Liver (tissue), 3 donors: Measurements from ENCODE around the gene ARPC5.

Experiments used
- CTCF ChIP-seq: fragments of 150-350 bp; IDR thresholded peaks from 2 replicates; pipeline ENCODE4 v1.5.1; 2017; ENCODE audit warnings: improper control_type of control experiment, low read depth, low read length; ENCODE audit not compliant: missing input control
- GABPA ChIP-seq, 2 donors: IDR thresholded peaks in 1 of 2; conservative IDR thresholded peaks in 1 of 2; 2 replicates each; pipeline ENCODE4 v1.6.1; 2016; ENCODE audit warnings: antibody characterized with exemption in 2 of 2, mild to moderate bottlenecking in 1 of 2, moderate library complexity in 1 of 2
- HNF4A ChIP-seq, 2 donors: conservative IDR thresholded peaks; 2 replicates each; pipeline ENCODE4 v1.6.1; 2016; ENCODE audit warnings: antibody characterized with exemption in 2 of 2, mild to moderate bottlenecking in 2 of 2
- YY1 ChIP-seq: IDR thresholded peaks from 2 replicates; pipeline ENCODE4 v1.6.1; 2016; ENCODE audit warnings: antibody characterized with exemption, mild to moderate bottlenecking
- donor health status: healthy.
- donor health status: healthy.

GRCh38 chr1:183612407-183612806 is 23.2 kb downstream of the ARPC5 start:
- no peak for TF ChIP-seq CTCF
- no peak for TF ChIP-seq YY1
- TF ChIP-seq HNF4A (conservative IDR thresholded peaks at IDR 0.05), result no peak
- TF ChIP-seq GABPA (IDR thresholded peaks at IDR 0.05 in 1 of 2, conservative IDR thresholded peaks at IDR 0.05 in 1 of 2), result no peak
